Aorta (tissue), 5 donors: Measurements from ENCODE around the gene MYNN. TPM values are rescaled to one million over a fixed set of nuclear protein-coding genes. Genes with fewer than 3 reads are reported as not detected.

Source experiments
- ATAC-seq: fragments of 200-7000 bp; cut with Tn5 transposase; one replicate; pipeline ENCODE4 v1.9.1; 2022; ENCODE audit warnings: moderate library complexity; ENCODE audit not compliant: low FRiP score
- DNase-seq, 2 donors: peaks; one replicate each; pipeline ENCODE4 v3.0.0-alpha.2; 2020
- H3K27ac ChIP-seq, 2 donors: one replicate each; pipeline ENCODE4 v1.5.1; 2013; ENCODE audit warnings: low read length in 2 of 2, mild to moderate bottlenecking in 2 of 2, moderate library complexity in 2 of 2, control low read depth in 1 of 2, inconsistent platforms in 1 of 2, low read depth in 1 of 2
- H3K27me3 ChIP-seq, 2 donors: one replicate each; pipeline ENCODE4 v1.6.1; 2013; ENCODE audit warnings: control low read depth in 1 of 2, low read length in 1 of 2, mild to moderate bottlenecking in 1 of 2, moderate library complexity in 1 of 2; ENCODE audit not compliant: insufficient read depth in 2 of 2, control insufficient read depth in 1 of 2
- H3K36me3 ChIP-seq, 2 donors: one replicate each; pipeline ENCODE4 v1.6.1; 2013; ENCODE audit warnings: control low read depth in 1 of 2, low read length in 1 of 2, mild to moderate bottlenecking in 1 of 2; ENCODE audit not compliant: insufficient read depth in 2 of 2, control insufficient read depth in 1 of 2
- H3K4me1 ChIP-seq, 2 donors: one replicate each; pipeline ENCODE4 v1.6.1; 2013; ENCODE audit warnings: low read length in 2 of 2, control low read depth in 1 of 2, mild to moderate bottlenecking in 1 of 2, moderate library complexity in 1 of 2; ENCODE audit not compliant: insufficient read depth in 2 of 2, control insufficient read depth in 1 of 2
- H3K4me3 ChIP-seq, 2 donors: one replicate each; pipeline ENCODE4 v1.5.1; 2013; ENCODE audit warnings: low read length in 2 of 2, control low read depth in 1 of 2, mild to moderate bottlenecking in 1 of 2
- H3K9me3 ChIP-seq: one replicate; pipeline ENCODE4 v1.6.1; 2013; ENCODE audit warnings: mild to moderate bottlenecking, low read length; ENCODE audit not compliant: control insufficient read depth
- WGBS, 2 donors: extraction: QIAGEN DNeasy Blood & Tissue Kit; methylation state at CpG; one replicate each; pipeline ENCODE4 v1.1.7; 2013; 5-methylcytosine and 5-hydroxymethylcytosine counted together
- intact Hi-C, 2 donors: fragments of 100-400 bp; cut with DNase I; formaldehyde crosslinking; loops; one replicate each; pipeline versions ENCODE4 v1.14.2 to v1.15.0; 2022
- polyA plus RNA-seq, 2 donors: library from polyadenylated mRNA; stranded (reverse); fragments of 200-250 nt; gene quantifications; one replicate each; pipeline ENCODE4 v1.2.3, GENCODE V29; 2013
- total RNA-seq, 2 donors: library from RNA; stranded (reverse); fragmentation: NEBNext Ultra II Directional; extraction: Animal tissue kit (Norgen Biotek cat#: 25700); gene quantifications; one replicate each; pipeline ENCODE4 v1.2.1, GENCODE V29; 2021
- donor health status: healthy with polysubstance abuse.
- donor health status: Bipolar disorder and iron deficiency.
- donor health status: DM: no; HTN: no; CAD: no.
- donor health status: DM: no; HTN: no; CAD: no.
- donor health status: DM: yes; HTN: yes; CAD: no.

The MYNN gene
- total and polyA plus RNA-seq, 4 donors: 10.6 to 16.4 (median 13.1) TPM

GRCh38 chr3:169836078-169836941, 63.1 kb downstream of the MYNN start:
- no peak for ATAC-seq
- Histone ChIP-seq H3K4me3 (no peak overlapping the region), H3K27me3 (no peaks in the 10 kb centered on the region)

GRCh38 chr3:169836942-169837275, 63.7 kb downstream of the MYNN start:
- no peaks in the 10 kb centered on the region for H3K4me1 ChIP-seq
- H3K9me3 ChIP-seq: no peaks in the 10 kb centered on the region
- no peak overlapping the region for H3K27ac ChIP-seq
- DNase-seq (no peak), ATAC-seq (no peak)
- intact Hi-C loops: no loop called here
- H3K4me3 ChIP-seq: no peak overlapping the region
- no peaks in the 10 kb centered on the region for H3K27me3 ChIP-seq
- no peaks in the 10 kb centered on the region for H3K36me3 ChIP-seq
- WGBS, 2 donors: 78 to 80% methylated on average over 3 of the region's 3 CpGs

More at GRCh38 chr3:169836078-169836941, 63.1 kb downstream of the MYNN start:
- intact Hi-C loops: no loop called here
- 93 to 95% methylated on average over 5 of the region's 5 CpGs for WGBS, 2 donors
- no peaks in the 10 kb centered on the region for H3K9me3 ChIP-seq
- DNase-seq: no peak
- no peak overlapping the region for H3K27ac ChIP-seq
- H3K4me1 ChIP-seq: no peaks in the 10 kb centered on the region
- H3K36me3 ChIP-seq: no peaks in the 10 kb centered on the region

GRCh38 chr3:169838511-169839030, 65.4 kb downstream of the MYNN start:
- H3K27me3 ChIP-seq: no peaks in the 10 kb centered on the region
- no peak for DNase-seq
- 92 to 93% methylated on average over 1 of the region's 1 CpG for WGBS, 2 donors
- peaks cover 4% of the 10 kb centered on the region for H3K9me3 ChIP-seq
- H3K4me3 ChIP-seq: no peak overlapping the region
- H3K36me3 ChIP-seq: no peaks in the 10 kb centered on the region
- intact Hi-C loops: no loop called here
- H3K4me1 ChIP-seq: no peaks in the 10 kb centered on the region
- H3K27ac ChIP-seq: no peak overlapping the region
- no peak for ATAC-seq

Other genes with a start within 250 kb of the MYNN start
- 10 to 100 TPM; 36.5 to 73.7 TPM for gene MECOM, start 109.7 kb upstream of the MYNN start, total RNA-seq
- gene MECOM, start 109.7 kb upstream of the MYNN start, polyA plus RNA-seq: 10 to 100 TPM in 1 of 2 donors, 1 to 10 TPM in 1; 9.8 to 11.9 TPM
- 10 to 100 TPM in 1 of 2 donors, not detected in 1; 12.4 TPM for gene TERC, start 8.3 kb upstream of the MYNN start, total RNA-seq
- not detected for gene TERC, start 8.3 kb upstream of the MYNN start, polyA plus RNA-seq
- gene ACTRT3, start 3.8 kb upstream of the MYNN start, total RNA-seq: 1 to 10 TPM; 1.6 to 2.1 TPM
- gene ACTRT3, start 3.8 kb upstream of the MYNN start, polyA plus RNA-seq: 1 to 10 TPM; 1.3 to 3.9 TPM
- not detected for gene LRRIQ4, start 39.5 kb downstream of the MYNN start, total RNA-seq
- not detected for gene LRRIQ4, start 39.5 kb downstream of the MYNN start, polyA plus RNA-seq
- gene LRRC34, start 39.5 kb downstream of the MYNN start, total RNA-seq: 1 to 10 TPM; 1.0 to 5.9 TPM
- 1 to 10 TPM; 3.9 to 5.3 TPM for gene LRRC34, start 39.5 kb downstream of the MYNN start, polyA plus RNA-seq
- not detected for gene LRRC31, start 96.5 kb downstream of the MYNN start, total RNA-seq
- 1 to 10 TPM in 1 of 2 donors, not detected in 1; 6.1 TPM for gene LRRC31, start 96.5 kb downstream of the MYNN start, polyA plus RNA-seq
- not detected for gene SAMD7, start 138.2 kb downstream of the MYNN start, total RNA-seq
- not detected for gene SAMD7, start 138.2 kb downstream of the MYNN start, polyA plus RNA-seq
- gene SEC62, start 193.4 kb downstream of the MYNN start, total RNA-seq: 100 to 1,000 TPM; 116 to 125 TPM
- gene SEC62, start 193.4 kb downstream of the MYNN start, polyA plus RNA-seq: 10 to 100 TPM; 69.3 to 74.1 TPM